ENCODE measurements around the gene SH3RF3.

- TF ChIP-seq CTCF (IDR thresholded peaks at IDR 0.05; ENCODE audit: low read depth, low read length) (no peak), POLR2A (IDR thresholded peaks at IDR 0.05; ENCODE audit: extremely low read depth, insufficient read length) (no peak), MYC (IDR thresholded peaks at IDR 0.05; ENCODE audit: low read depth, low read length) (no peak)
These were observed 43.6 kb downstream of the SH3RF3 start for GRCh38 chr2:109172556-109173105.

All from NB4 (cell line).